ENCODE results near the gene CENPP.

Gene CENPP

GRCh38 chr9:92626484-92626883 lies 300.7 kb downstream of the CENPP start:
- H3K9me3 ChIP-seq (ENCODE audit: low read length) = peaks cover 1% of the 10 kb centered on the region
- H3K36me3 ChIP-seq (ENCODE audit: insufficient read depth, low read length) = peaks cover 19% of the 10 kb centered on the region
- H3K27me3 ChIP-seq (ENCODE audit: insufficient read depth, low read length) = no peaks in the 10 kb centered on the region
- H2AFZ ChIP-seq (ENCODE audit: low read depth, low read length) = no peak overlapping the region
- H3K4me1 ChIP-seq (ENCODE audit: insufficient read depth, low read length) = no peaks in the 10 kb centered on the region
- no peak overlapping the region for H3K4me3 ChIP-seq (ENCODE audit: low read length)

- Histone ChIP-seq H3K27me3 (ENCODE audit: insufficient read depth, low read length) (no peaks in the 10 kb centered on the region), H3K9me3 (ENCODE audit: low read length) (peaks cover 1% of the 10 kb centered on the region), H3K36me3 (ENCODE audit: insufficient read depth, low read length) (peaks cover 26% of the 10 kb centered on the region), H3K4me3 (ENCODE audit: low read length) (no peak overlapping the region), H3K4me1 (ENCODE audit: insufficient read depth, low read length) (no peaks in the 10 kb centered on the region), H2AFZ (ENCODE audit: low read depth, low read length) (no peak overlapping the region)
Measured at GRCh38 chr9:92627651-92628050, 301.9 kb downstream of the CENPP start.

GRCh38 chr9:92631452-92632343 lies 305.9 kb downstream of the CENPP start:
- H3K27me3 ChIP-seq (ENCODE audit: insufficient read depth, low read length) = no peaks in the 10 kb centered on the region
- peaks cover 2% of the 10 kb centered on the region for H3K4me1 ChIP-seq (ENCODE audit: insufficient read depth, low read length)
- peaks cover 28% of the 10 kb centered on the region for H3K36me3 ChIP-seq (ENCODE audit: insufficient read depth, low read length)
- H2AFZ ChIP-seq (ENCODE audit: low read depth, low read length) = no peak overlapping the region
- peaks cover 1% of the 10 kb centered on the region for H3K9me3 ChIP-seq (ENCODE audit: low read length)
- H3K4me3 ChIP-seq (ENCODE audit: low read length) = no peak overlapping the region

- Histone ChIP-seq H3K36me3 (ENCODE audit: insufficient read depth, low read length) (peaks cover 33% of the 10 kb centered on the region), H3K9me3 (ENCODE audit: low read length) (peaks cover 1% of the 10 kb centered on the region), H3K27me3 (ENCODE audit: insufficient read depth, low read length) (no peaks in the 10 kb centered on the region), H3K4me1 (ENCODE audit: insufficient read depth, low read length) (peaks cover 2% of the 10 kb centered on the region), H2AFZ (ENCODE audit: low read depth, low read length) (no peak overlapping the region), H3K4me3 (ENCODE audit: low read length) (no peak overlapping the region)
Measured at GRCh38 chr9:92632641-92633040, 306.9 kb downstream of the CENPP start.

- no peak overlapping the region for H2AFZ ChIP-seq (ENCODE audit: low read depth, low read length)
- H3K36me3 ChIP-seq (ENCODE audit: insufficient read depth, low read length) = peaks cover 38% of the 10 kb centered on the region
- peaks cover 1% of the 10 kb centered on the region for H3K9me3 ChIP-seq (ENCODE audit: low read length)
- no peak overlapping the region for H3K4me3 ChIP-seq (ENCODE audit: low read length)
- peaks cover 2% of the 10 kb centered on the region for H3K4me1 ChIP-seq (ENCODE audit: insufficient read depth, low read length)
- H3K27me3 ChIP-seq (ENCODE audit: insufficient read depth, low read length) = no peaks in the 10 kb centered on the region
Measured at GRCh38 chr9:92633614-92634278, 308.0 kb downstream of the CENPP start.

GRCh38 chr9:92634712-92635605 lies 309.2 kb downstream of the CENPP start:
- Histone ChIP-seq H2AFZ (ENCODE audit: low read depth, low read length) (no peak overlapping the region), H3K4me3 (ENCODE audit: low read length) (no peak overlapping the region), H3K9me3 (ENCODE audit: low read length) (no peaks in the 10 kb centered on the region), H3K4me1 (ENCODE audit: insufficient read depth, low read length) (peaks cover 2% of the 10 kb centered on the region), H3K36me3 (ENCODE audit: insufficient read depth, low read length) (peaks cover 41% of the 10 kb centered on the region), H3K27me3 (ENCODE audit: insufficient read depth, low read length) (no peaks in the 10 kb centered on the region)

- H3K9me3 ChIP-seq (ENCODE audit: low read length) = no peaks in the 10 kb centered on the region
- H2AFZ ChIP-seq (ENCODE audit: low read depth, low read length) = no peak overlapping the region
- peaks cover 2% of the 10 kb centered on the region for H3K4me1 ChIP-seq (ENCODE audit: insufficient read depth, low read length)
- peaks cover 48% of the 10 kb centered on the region for H3K36me3 ChIP-seq (ENCODE audit: insufficient read depth, low read length)
- H3K4me3 ChIP-seq (ENCODE audit: low read length) = no peak overlapping the region
- H3K27me3 ChIP-seq (ENCODE audit: insufficient read depth, low read length) = no peaks in the 10 kb centered on the region
Measured at GRCh38 chr9:92635760-92636159, 310.0 kb downstream of the CENPP start.

GRCh38 chr9:92636627-92637026 lies 310.9 kb downstream of the CENPP start:
- H2AFZ ChIP-seq (ENCODE audit: low read depth, low read length) = no peak overlapping the region
- H3K36me3 ChIP-seq (ENCODE audit: insufficient read depth, low read length) = peaks cover 53% of the 10 kb centered on the region
- no peaks in the 10 kb centered on the region for H3K9me3 ChIP-seq (ENCODE audit: low read length)
- peaks cover 2% of the 10 kb centered on the region for H3K4me1 ChIP-seq (ENCODE audit: insufficient read depth, low read length)
- no peaks in the 10 kb centered on the region for H3K27me3 ChIP-seq (ENCODE audit: insufficient read depth, low read length)
- H3K4me3 ChIP-seq (ENCODE audit: low read length) = no peak overlapping the region

GRCh38 chr9:92637326-92637725 lies 311.6 kb downstream of the CENPP start:
- peaks cover 2% of the 10 kb centered on the region for H3K4me1 ChIP-seq (ENCODE audit: insufficient read depth, low read length)
- H3K36me3 ChIP-seq (ENCODE audit: insufficient read depth, low read length) = peaks cover 53% of the 10 kb centered on the region
- no peaks in the 10 kb centered on the region for H3K9me3 ChIP-seq (ENCODE audit: low read length)
- H3K27me3 ChIP-seq (ENCODE audit: insufficient read depth, low read length) = no peaks in the 10 kb centered on the region
- H3K4me3 ChIP-seq (ENCODE audit: low read length) = no peak overlapping the region
- no peak overlapping the region for H2AFZ ChIP-seq (ENCODE audit: low read depth, low read length)

- H3K27me3 ChIP-seq (ENCODE audit: insufficient read depth, low read length) = no peaks in the 10 kb centered on the region
- H3K9me3 ChIP-seq (ENCODE audit: low read length) = no peaks in the 10 kb centered on the region
- H3K4me3 ChIP-seq (ENCODE audit: low read length) = no peak overlapping the region
- H3K4me1 ChIP-seq (ENCODE audit: insufficient read depth, low read length) = peaks cover 2% of the 10 kb centered on the region
- H3K36me3 ChIP-seq (ENCODE audit: insufficient read depth, low read length) = peaks cover 55% of the 10 kb centered on the region
- H2AFZ ChIP-seq (ENCODE audit: low read depth, low read length) = no peak overlapping the region
Measured at GRCh38 chr9:92637886-92638620, 312.3 kb downstream of the CENPP start.

GRCh38 chr9:92638621-92639101 lies 312.9 kb downstream of the CENPP start:
- H3K27me3 ChIP-seq (ENCODE audit: insufficient read depth, low read length) = no peaks in the 10 kb centered on the region
- H2AFZ ChIP-seq (ENCODE audit: low read depth, low read length) = no peak overlapping the region
- peaks cover 2% of the 10 kb centered on the region for H3K4me1 ChIP-seq (ENCODE audit: insufficient read depth, low read length)
- H3K9me3 ChIP-seq (ENCODE audit: low read length) = no peaks in the 10 kb centered on the region
- H3K4me3 ChIP-seq (ENCODE audit: low read length) = no peak overlapping the region
- H3K36me3 ChIP-seq (ENCODE audit: insufficient read depth, low read length) = peaks cover 57% of the 10 kb centered on the region

GRCh38 chr9:92639124-92639523 lies 313.4 kb downstream of the CENPP start:
- no peak overlapping the region for H2AFZ ChIP-seq (ENCODE audit: low read depth, low read length)
- no peak overlapping the region for H3K4me3 ChIP-seq (ENCODE audit: low read length)
- H3K4me1 ChIP-seq (ENCODE audit: insufficient read depth, low read length) = peaks cover 2% of the 10 kb centered on the region
- H3K9me3 ChIP-seq (ENCODE audit: low read length) = no peaks in the 10 kb centered on the region
- H3K36me3 ChIP-seq (ENCODE audit: insufficient read depth, low read length) = peaks cover 58% of the 10 kb centered on the region
- no peaks in the 10 kb centered on the region for H3K27me3 ChIP-seq (ENCODE audit: insufficient read depth, low read length)
